Thyroid gland (tissue), 4 donors: ENCODE data around the gene SOAT2.

Experiments used
- CTCF ChIP-seq, 6 experiments: fragments of 200-600 bp in 3 of 6; fragments of 450-650 bp in 3 of 6; sonication (generic) in 3 of 6; IDR thresholded peaks; one replicate each; pipeline ENCODE4 v1.5.1; 2016 to 2019; ENCODE audit warnings: antibody characterized with exemption in 6 of 6, mild to moderate bottlenecking in 2 of 6, inconsistent platforms in 1 of 6, moderate library complexity in 1 of 6
- POLR2A ChIP-seq, 2 donors: fragments of 450-650 bp; IDR thresholded peaks; one replicate each; pipeline ENCODE4 v1.6.1; 2017; ENCODE audit warnings: antibody characterized with exemption in 2 of 2, mild to moderate bottlenecking in 2 of 2, moderate library complexity in 1 of 2

GRCh38 chr12:53107122-53107521 lies 3.8 kb downstream of the SOAT2 start:
- TF ChIP-seq CTCF (IDR thresholded peaks at IDR 0.05) (no peak), POLR2A (IDR thresholded peaks at IDR 0.05) (no peak)
